Duodenal mucosa (tissue), 2 donors: Measurements from ENCODE around the gene BRINP3.

Experiments
- H3K27ac ChIP-seq: one replicate; pipeline ENCODE4 v1.7.0; 2013; ENCODE audit warnings: low read depth, low read length
- H3K27me3 ChIP-seq, 2 donors: one replicate each; pipeline ENCODE4 v1.7.0; 2013; ENCODE audit warnings: low read length in 2 of 2, control low read depth in 1 of 2; ENCODE audit not compliant: insufficient read depth in 2 of 2, control insufficient read depth in 1 of 2
- H3K36me3 ChIP-seq, 2 donors: one replicate each; pipeline ENCODE4 v1.7.0; 2013; ENCODE audit warnings: low read length in 2 of 2, control low read depth in 1 of 2; ENCODE audit not compliant: insufficient read depth in 2 of 2, control insufficient read depth in 1 of 2
- H3K4me1 ChIP-seq, 2 donors: one replicate each; pipeline ENCODE4 v1.7.0; 2013; ENCODE audit warnings: low read length in 2 of 2, control low read depth in 1 of 2; ENCODE audit not compliant: insufficient read depth in 2 of 2, control insufficient read depth in 1 of 2
- H3K4me3 ChIP-seq, 2 donors: one replicate each; pipeline ENCODE4 v1.7.0; 2013; ENCODE audit warnings: low read length in 2 of 2, low read depth in 1 of 2
- H3K9ac ChIP-seq, 2 donors: one replicate each; pipeline ENCODE4 v1.7.0; 2013; ENCODE audit warnings: low read length in 2 of 2, low read depth in 1 of 2
- H3K9me3 ChIP-seq, 2 donors: one replicate each; pipeline ENCODE4 v1.7.0; 2013; ENCODE audit warnings: low read length in 2 of 2, control low read depth in 1 of 2; ENCODE audit not compliant: control insufficient read depth in 1 of 2

BRINP3 gene

DNA sequence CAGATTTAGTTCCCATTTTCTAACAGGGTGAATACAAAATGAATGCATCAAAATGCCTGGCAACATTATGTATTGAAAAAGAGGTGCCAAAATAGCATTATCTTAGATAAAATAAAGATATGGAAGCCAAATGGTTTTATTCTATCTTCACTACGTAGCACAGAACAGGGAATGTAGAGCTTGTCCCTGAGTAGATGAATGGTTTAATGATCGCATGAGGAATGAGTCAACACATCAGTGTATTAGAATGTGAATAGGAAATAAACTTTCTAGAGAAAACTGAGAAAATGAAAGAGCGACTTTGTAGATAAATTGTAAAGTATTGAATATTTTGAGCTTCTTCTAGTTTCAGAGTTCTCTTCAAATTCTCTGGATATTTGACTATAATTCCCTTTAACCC is 74.3 kb downstream of the BRINP3 start:
- Histone ChIP-seq H3K9ac (no peak overlapping the region), H3K4me3 (no peak overlapping the region), H3K36me3 (no peaks in the 10 kb centered on the region), H3K9me3 (no peaks in the 10 kb centered on the region), H3K27ac (no peak overlapping the region), H3K27me3 (no peaks in the 10 kb centered on the region), H3K4me1 (no peaks in the 10 kb centered on the region)

DNA sequence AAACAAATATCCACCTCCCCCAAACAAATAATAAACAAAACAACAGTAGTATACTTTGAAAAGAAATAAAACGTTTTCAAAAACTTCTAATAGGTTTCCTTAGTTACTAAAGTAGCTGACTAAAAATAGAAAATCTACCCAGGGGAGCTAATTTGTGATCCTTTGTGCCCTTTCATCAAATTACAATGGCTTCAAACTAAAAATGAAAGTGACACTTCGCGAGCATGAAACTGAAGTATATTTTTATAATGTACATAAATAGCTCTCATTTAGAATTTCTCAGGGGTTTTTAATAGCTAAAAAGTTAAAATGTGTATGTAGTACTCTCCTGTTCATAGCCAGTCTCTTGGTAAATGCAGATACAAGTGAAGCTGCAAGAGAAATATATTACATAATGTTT is 78.4 kb downstream of the BRINP3 start:
- Histone ChIP-seq H3K36me3 (no peaks in the 10 kb centered on the region), H3K9ac (no peak overlapping the region), H3K4me1 (no peaks in the 10 kb centered on the region), H3K27me3 (no peaks in the 10 kb centered on the region), H3K4me3 (no peak overlapping the region), H3K9me3 (no peaks in the 10 kb centered on the region), H3K27ac (no peak overlapping the region)

- Histone ChIP-seq H3K4me3 (no peak overlapping the region), H3K36me3 (no peaks in the 10 kb centered on the region), H3K4me1 (no peaks in the 10 kb centered on the region), H3K27ac (no peak overlapping the region), H3K9me3 (no peaks in the 10 kb centered on the region), H3K9ac (no peak overlapping the region), H3K27me3 (no peaks in the 10 kb centered on the region)
Observed at GRCh38 chr1:190391582-190391981, 86.1 kb downstream of the BRINP3 start.

- Histone ChIP-seq H3K9me3 (no peaks in the 10 kb centered on the region), H3K27me3 (no peaks in the 10 kb centered on the region), H3K9ac (no peak overlapping the region), H3K36me3 (no peaks in the 10 kb centered on the region), H3K4me3 (no peak overlapping the region), H3K27ac (no peak overlapping the region), H3K4me1 (no peaks in the 10 kb centered on the region)
Observed at GRCh38 chr1:190377991-190378390, 99.7 kb downstream of the BRINP3 start.

- H3K9me3 ChIP-seq, result no peaks in the 10 kb centered on the region
Observed at GRCh38 chr1:190377294-190377693, 100.4 kb downstream of the BRINP3 start.

DNA sequence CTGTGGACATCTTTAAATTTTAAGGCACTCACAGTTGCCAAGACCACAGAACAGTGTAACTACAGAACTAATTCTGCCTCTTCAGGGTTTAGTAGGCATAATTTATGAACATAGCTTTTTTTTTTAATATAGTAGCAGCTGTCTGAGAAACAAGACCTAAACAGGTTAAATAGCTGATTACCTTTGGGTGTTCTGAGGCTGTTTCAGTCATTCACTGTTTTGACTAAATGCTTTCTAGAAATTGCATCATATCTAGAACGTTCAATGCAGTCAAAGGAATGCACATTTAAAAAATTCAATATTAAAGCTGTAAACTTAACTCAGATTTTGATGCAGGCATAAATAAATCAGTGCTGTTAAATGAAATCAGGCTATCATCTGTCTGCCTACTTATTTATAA is 101.6 kb downstream of the BRINP3 start:
- no peak overlapping the region for H3K27ac ChIP-seq
- no peaks in the 10 kb centered on the region for H3K36me3 ChIP-seq
- H3K4me3 ChIP-seq, result no peak overlapping the region
- H3K27me3 ChIP-seq, result no peaks in the 10 kb centered on the region
- H3K9ac ChIP-seq, result no peak overlapping the region
- H3K9me3 ChIP-seq, result no peaks in the 10 kb centered on the region
- H3K4me1 ChIP-seq, result no peaks in the 10 kb centered on the region

More at GRCh38 chr1:190377294-190377693, 100.4 kb downstream of the BRINP3 start:
- Histone ChIP-seq H3K27ac (no peak overlapping the region), H3K4me1 (no peaks in the 10 kb centered on the region), H3K9ac (no peak overlapping the region), H3K27me3 (no peaks in the 10 kb centered on the region), H3K4me3 (no peak overlapping the region), H3K36me3 (no peaks in the 10 kb centered on the region)

GRCh38 chr1:190373705-190374336 is 103.8 kb downstream of the BRINP3 start:
- Histone ChIP-seq H3K27ac (no peak overlapping the region), H3K36me3 (no peaks in the 10 kb centered on the region), H3K9ac (no peak overlapping the region), H3K4me1 (no peaks in the 10 kb centered on the region), H3K9me3 (no peaks in the 10 kb centered on the region), H3K27me3 (no peaks in the 10 kb centered on the region), H3K4me3 (no peak overlapping the region)

DNA sequence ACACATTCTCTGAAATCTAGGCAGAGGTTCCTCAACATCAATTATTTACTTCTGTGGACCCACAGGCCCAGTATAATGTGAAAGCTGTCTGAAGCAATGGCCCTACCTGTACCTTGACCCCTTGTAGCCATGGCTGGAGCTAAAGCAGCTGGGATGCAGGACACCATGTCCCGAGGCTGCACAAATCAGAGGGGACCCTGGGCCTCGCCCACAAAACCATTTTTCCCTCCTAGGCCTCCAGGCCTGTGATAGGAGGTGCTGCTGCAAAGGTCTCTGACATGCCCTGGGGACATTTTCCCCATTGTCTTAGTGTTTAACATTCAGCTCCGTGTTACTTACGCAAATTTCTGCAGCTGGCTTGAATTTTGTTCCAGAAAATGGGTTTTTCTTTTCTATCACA is 110.5 kb downstream of the BRINP3 start:
- H3K9me3 ChIP-seq, result peaks cover 5 to 10% of the 10 kb centered on the region in 2 donors
- H3K27ac ChIP-seq, result no peak overlapping the region
- H3K27me3 ChIP-seq, result no peaks in the 10 kb centered on the region
- H3K9ac ChIP-seq, result no peak overlapping the region
- no peak overlapping the region for H3K4me3 ChIP-seq
- no peaks in the 10 kb centered on the region for H3K4me1 ChIP-seq
- H3K36me3 ChIP-seq, result no peaks in the 10 kb centered on the region

- no peak overlapping the region for H3K4me3 ChIP-seq
- peaks cover 5 to 10% of the 10 kb centered on the region in 2 donors for H3K9me3 ChIP-seq
- H3K27ac ChIP-seq, result no peak overlapping the region
- no peaks in the 10 kb centered on the region for H3K27me3 ChIP-seq
- H3K9ac ChIP-seq, result no peak overlapping the region
- no peaks in the 10 kb centered on the region for H3K36me3 ChIP-seq
- no peaks in the 10 kb centered on the region for H3K4me1 ChIP-seq
Observed at GRCh38 chr1:190365283-190365682, 112.4 kb downstream of the BRINP3 start.

DNA sequence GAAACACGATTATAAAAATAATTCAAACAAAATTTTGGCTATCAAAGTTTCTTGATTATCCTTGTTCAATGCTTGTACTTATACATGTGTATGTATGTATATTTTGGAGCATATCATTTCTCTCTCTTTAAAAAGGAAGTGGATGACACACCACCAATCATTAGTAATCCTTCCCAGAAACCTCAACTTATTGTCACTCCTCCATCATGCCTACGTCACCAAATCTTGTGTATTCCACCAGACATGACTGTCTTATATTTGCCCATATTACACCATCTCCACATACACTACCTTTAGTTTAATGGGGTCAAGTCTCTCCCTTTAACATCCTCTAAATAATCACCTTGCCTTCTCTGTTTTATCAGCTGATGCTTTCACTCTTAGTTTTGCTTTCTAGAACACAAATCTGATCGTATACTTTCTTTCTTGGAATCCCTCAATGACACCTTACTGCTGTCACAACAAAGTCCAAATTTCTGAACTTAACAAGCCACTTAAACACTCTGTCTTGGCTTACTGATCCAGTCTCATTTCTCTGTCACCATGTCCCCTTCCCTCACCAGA is 124.0 kb downstream of the BRINP3 start:
- no peaks in the 10 kb centered on the region for H3K9me3 ChIP-seq
- H3K27me3 ChIP-seq, result no peaks in the 10 kb centered on the region
- no peak overlapping the region for H3K27ac ChIP-seq
- no peaks in the 10 kb centered on the region for H3K4me1 ChIP-seq
- H3K4me3 ChIP-seq, result no peak overlapping the region
- no peaks in the 10 kb centered on the region for H3K36me3 ChIP-seq
- H3K9ac ChIP-seq, result no peak overlapping the region
